Measurements from ENCODE around the gene ZMIZ2.

Gene ZMIZ2

DNA sequence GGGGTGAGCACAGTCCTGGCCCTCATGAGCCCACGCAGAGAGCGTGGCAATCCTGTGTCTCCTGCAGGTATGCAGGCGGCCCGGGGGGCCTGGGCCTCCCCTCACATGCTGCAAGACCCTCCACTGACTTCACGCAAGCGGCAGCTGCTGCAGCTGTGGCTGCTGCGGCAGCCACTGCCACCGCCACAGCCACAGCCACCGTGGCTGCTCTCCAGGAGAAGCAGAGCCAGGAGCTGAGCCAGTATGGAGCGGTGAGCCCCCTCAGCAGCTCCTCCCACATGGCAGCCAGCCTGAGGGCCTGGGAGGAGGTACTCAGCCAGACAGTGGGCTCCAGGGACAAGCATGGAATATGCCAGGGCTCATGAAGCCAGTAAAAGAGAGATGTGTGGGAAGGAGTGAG lies 8.7 kb downstream of the ZMIZ2 start:
- no peak for DNase-seq (ENCODE audit: low read depth, low spot score)

DNA sequence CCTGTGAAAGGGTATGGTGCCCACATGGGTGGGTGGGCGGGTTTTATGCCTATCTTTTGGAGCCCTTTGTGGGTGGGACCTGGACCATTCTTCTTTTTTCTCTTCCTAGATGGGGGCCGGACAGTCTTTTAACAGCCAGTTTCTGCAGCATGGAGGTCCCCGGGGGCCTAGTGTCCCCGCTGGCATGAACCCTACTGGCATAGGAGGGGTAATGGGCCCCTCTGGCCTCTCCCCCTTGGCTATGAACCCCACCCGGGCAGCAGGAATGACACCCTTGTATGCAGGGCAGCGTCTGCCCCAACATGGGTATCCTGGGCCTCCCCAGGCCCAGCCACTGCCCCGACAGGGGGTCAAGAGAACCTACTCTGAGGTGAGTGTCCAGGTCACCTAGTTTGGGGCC lies 9.1 kb downstream of the ZMIZ2 start:
- DNase-seq (ENCODE audit: low read depth, low spot score): no peak

DNA sequence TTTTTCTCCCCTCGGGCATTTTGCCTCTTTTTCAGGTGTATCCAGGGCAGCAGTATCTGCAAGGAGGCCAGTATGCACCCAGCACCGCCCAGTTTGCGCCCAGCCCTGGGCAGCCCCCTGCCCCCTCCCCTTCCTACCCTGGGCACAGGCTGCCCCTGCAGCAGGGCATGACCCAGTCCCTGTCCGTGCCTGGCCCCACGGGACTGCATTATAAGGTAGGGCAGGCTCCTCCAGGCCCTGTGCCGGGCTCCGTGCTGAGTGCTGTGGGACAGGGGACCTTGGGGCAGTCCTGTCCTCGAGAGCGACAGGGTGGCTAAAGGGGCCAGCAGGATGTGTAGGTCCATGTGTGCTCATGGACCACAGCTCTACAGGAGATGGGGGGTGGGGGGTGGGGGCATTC lies 10.6 kb downstream of the ZMIZ2 start:
- no peak for DNase-seq (ENCODE audit: low read depth, low spot score)

DNA sequence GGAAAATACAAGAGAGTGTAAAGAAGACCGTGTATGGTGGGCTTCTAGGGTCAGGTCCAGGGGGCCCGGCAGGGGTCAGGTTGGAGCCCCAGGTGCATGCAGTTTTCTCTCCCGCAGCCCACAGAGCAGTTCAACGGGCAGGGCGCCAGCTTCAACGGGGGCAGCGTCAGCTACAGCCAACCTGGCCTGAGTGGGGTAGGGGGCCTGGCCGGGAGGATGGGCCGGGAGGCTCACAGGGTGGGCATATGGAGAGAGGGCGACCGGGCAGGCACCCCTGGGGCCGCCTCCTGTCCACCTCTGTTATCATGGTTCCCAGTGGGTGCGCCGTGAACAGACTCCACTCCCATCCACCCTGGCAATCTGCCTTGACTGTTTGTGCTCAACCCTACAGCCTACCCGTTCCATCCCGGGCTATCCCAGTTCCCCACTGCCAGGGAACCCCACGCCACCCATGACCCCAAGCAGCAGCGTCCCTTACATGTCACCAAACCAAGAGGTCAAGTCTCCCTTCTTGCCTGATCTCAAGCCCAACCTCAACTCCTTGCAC lies 11.5 kb downstream of the ZMIZ2 start:
- no peak for DNase-seq (ENCODE audit: low read depth, low spot score)

- DNase-seq (ENCODE audit: low read depth, low spot score): no peak
Observed at GRCh38 chr7:44761207-44762161, 12.8 kb downstream of the ZMIZ2 start.

- no peak for DNase-seq (ENCODE audit: low read depth, low spot score)
Observed at GRCh38 chr7:44762300-44762699, 13.7 kb downstream of the ZMIZ2 start.

DNA sequence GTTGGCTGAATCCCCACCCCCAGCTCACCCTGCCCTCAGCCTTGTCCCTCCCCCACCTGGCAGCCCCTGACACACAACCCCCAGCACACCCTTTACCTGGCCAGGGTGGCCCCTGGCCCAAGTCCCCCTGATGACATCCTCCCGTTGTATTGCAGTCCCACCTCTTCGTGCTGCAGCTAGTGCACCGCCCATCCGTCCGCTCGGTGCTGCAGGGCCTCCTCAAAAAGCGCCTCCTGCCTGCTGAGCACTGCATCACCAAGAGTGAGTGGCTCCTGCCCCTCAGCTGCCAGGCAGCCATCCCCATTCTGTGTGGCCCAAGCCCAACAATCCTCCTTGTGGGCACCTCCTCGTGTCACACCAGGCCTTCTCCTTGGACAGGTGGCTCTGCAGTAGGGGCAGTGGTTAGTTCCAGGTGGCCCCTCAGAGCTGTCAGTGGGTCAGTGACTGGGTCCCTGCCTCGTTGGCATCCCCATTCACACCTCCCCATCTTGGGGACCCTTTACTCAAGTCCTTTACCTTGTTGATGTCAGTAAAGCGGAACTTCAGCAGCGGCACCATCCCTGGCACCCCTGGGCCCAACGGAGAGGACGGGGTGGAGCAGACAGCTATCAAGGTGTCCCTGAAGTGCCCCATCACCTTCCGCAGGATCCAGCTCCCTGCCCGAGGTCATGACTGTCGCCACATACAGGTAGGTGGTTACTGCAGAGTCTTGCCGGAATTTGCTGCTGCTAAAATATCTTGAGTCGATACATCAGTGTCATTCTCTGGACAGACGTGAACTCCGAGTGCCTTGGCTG lies 14.3 kb downstream of the ZMIZ2 start:
- DNase-seq (ENCODE audit: low read depth, low spot score): no peak

GRCh38 chr7:44764081-44764480 lies 15.4 kb downstream of the ZMIZ2 start:
- no peak for DNase-seq (ENCODE audit: low read depth, low spot score)

- DNase-seq (ENCODE audit: low read depth, low spot score): no peak
Observed at GRCh38 chr7:44764665-44765578, 16.3 kb downstream of the ZMIZ2 start.

- DNase-seq (ENCODE audit: low read depth, low spot score): no peak
Observed at GRCh38 chr7:44765579-44766415, 17.1 kb downstream of the ZMIZ2 start.

DNA sequence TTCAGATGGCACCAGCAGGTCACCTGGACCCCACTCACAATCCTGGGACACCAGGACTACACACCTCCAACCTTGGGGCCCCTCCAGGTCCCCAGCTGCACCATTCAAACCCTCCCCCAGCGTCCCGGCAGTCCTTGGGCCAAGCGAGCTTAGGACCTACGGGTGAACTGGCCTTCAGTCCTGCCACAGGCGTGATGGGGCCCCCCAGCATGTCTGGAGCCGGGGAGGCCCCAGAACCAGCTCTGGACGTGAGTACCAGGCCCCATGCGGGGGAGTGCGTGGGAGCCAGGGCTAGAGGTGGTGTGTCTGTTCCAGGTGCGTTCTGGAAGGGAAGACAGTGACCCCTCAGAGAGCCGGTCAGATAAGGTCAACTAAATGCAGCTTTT lies 17.8 kb downstream of the ZMIZ2 start:
- DNase-seq (ENCODE audit: low read depth, low spot score): no peak

DNA sequence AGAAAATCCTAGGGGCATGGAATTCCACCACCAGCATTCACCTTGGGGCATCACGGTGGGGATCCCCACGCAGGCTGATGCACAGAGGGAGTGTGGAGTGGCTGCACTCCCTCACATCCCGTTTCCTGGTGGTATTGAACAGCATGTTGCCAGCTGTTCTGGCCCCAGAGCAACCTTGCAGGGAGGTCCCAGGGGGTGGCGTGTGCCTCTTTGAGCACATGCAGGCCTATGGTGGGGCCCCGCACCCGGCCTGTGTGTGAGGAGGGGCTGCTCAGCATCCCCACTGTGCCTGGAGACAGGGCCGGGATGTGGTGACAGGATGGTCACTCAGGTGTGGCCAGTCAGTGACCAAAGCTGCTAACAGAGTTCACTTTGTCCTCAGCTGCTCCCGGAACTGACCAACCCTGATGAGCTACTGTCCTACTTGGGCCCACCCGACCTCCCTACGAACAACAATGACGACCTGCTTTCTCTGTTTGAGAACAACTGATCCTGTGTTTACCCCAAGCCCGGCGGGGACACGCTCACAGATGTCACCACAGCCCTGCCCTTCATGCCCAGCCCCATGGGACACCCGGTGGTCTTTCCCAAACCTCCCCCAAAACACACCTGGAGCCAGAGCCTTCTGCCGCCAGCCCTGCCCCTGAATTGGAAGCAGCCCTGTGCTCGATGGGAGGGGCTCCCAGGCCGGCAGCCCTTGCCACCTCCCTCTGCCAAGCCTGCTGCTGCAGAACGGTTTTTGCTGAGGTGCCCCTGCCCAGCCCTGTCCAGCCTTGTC lies 18.7 kb downstream of the ZMIZ2 start:
- no peak for DNase-seq (ENCODE audit: low read depth, low spot score)

DNA sequence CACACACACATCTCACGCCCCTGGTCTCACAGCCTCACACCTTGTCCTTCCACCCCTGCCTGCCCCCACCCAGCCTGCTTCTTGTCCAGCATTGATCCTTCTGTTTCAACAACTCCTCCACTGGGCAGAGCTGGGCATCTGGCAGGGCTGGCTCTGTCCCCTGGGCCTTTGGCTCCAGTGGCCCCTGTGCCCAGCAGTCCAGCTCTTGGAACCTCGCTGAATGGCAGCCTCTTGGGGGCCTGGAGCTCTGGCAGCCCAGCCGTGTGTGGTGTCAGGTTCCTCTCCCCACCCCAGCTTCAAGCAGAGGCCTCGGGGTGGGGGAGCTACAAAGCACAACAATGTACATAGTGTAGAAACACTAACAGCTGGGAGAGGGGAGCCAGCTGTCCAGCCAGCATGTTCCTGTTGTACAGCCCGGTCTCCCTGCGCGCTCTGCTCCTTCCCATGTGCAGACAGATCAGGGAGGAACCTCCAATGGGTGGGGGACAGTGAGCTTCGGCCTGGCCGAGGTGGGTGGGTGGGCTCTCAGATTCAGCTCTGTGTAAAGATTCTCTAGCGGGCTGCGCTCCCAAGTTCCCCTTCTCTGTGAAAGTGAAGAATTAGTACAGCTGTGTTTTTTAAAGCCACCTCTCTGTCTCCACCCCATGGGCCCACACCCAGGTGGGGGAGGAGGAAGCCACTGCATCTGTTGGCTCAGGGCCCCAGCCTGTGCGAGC lies 19.4 kb downstream of the ZMIZ2 start:
- no peak for DNase-seq (ENCODE audit: low read depth, low spot score)

GRCh38 chr7:44768628-44769371 lies 20.2 kb downstream of the ZMIZ2 start:
- DNase-seq (ENCODE audit: low read depth, low spot score): no peak

DNA sequence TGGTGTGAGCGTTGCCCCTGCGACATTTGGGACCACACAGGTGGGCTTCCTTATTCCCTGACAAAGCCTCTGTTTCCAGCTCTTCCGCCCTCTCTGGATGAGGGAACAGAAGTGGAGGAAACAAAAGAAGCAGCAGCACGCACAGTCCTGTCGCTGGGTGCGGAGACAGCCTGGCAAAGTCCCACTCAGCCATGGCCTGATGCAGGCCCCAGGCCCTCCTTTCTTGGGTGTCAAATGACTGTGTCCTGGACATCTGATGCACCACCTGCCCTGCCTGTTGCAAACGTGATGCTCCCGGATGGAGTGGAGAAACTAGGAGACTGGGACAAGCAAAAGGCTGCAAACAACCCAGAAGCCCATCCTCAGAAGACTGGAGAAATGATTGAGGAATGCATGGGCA lies 20.7 kb downstream of the ZMIZ2 start:
- DNase-seq (ENCODE audit: low read depth, low spot score): no peak

- no peak for DNase-seq (ENCODE audit: low read depth, low spot score)
Observed at GRCh38 chr7:44769776-44770294, 21.2 kb downstream of the ZMIZ2 start.

GRCh38 chr7:44771358-44771757 lies 22.7 kb downstream of the ZMIZ2 start:
- no peak for DNase-seq (ENCODE audit: low read depth, low spot score)

- DNase-seq (ENCODE audit: low read depth, low spot score): no peak
Observed at GRCh38 chr7:44772440-44772839, 23.8 kb downstream of the ZMIZ2 start.
